BLaER1 treated with 17β-estradiol and CSF1 and Interleukin-3, amounts not matched to agents 10 nM and 100 nM (cell line): ENCODE measurements around the gene COX7B.
"Not testable (repeated sequence)": the region's sequence is repeated elsewhere in the genome, so short reads cannot be mapped to it uniquely, and the experiment has no call there.

Experiments
- H3K27ac ChIP-seq, 11 experiments: shearing (Covaris generic); formaldehyde crosslinking; 2 replicates each; pipeline ENCODE4 v1.8.1; 2022
- H3K27me3 ChIP-seq, 11 experiments: shearing (Covaris generic); formaldehyde crosslinking; 2 replicates each; pipeline ENCODE4 v1.8.1; 2022
- H3K36me3 ChIP-seq, 11 experiments: shearing (Covaris generic); formaldehyde crosslinking; 2 replicates each; pipeline ENCODE4 v1.8.1; 2022
- H3K4me1 ChIP-seq, 10 experiments: shearing (Covaris generic); formaldehyde crosslinking; 2 replicates each; pipeline ENCODE4 v1.8.1; 2022
- H3K4me2 ChIP-seq, 11 experiments: shearing (Covaris generic); formaldehyde crosslinking; 2 replicates each; pipeline ENCODE4 v1.8.1; 2022
- H3K4me3 ChIP-seq, 10 experiments: shearing (Covaris generic); formaldehyde crosslinking; 2 replicates each; pipeline ENCODE4 v1.8.1; 2022
- H3K9ac ChIP-seq, 11 experiments: shearing (Covaris generic); formaldehyde crosslinking; 2 replicates each; pipeline ENCODE4 v1.8.1; 2022
- H3K9me3 ChIP-seq, 11 experiments: shearing (Covaris generic); formaldehyde crosslinking; replicated peaks in 1 of 11; 2 replicates each; pipeline ENCODE4 v1.8.1; 2022
- H4K20me1 ChIP-seq, 11 experiments: shearing (Covaris generic); formaldehyde crosslinking; 2 replicates each; pipeline ENCODE4 v1.8.1; 2022
- Cebpa-rat ChIP-seq, 11 experiments: shearing (Covaris generic); IDR thresholded peaks; 2 replicates each; pipeline ENCODE4 v1.8.1; 2022

COX7B gene

DNA sequence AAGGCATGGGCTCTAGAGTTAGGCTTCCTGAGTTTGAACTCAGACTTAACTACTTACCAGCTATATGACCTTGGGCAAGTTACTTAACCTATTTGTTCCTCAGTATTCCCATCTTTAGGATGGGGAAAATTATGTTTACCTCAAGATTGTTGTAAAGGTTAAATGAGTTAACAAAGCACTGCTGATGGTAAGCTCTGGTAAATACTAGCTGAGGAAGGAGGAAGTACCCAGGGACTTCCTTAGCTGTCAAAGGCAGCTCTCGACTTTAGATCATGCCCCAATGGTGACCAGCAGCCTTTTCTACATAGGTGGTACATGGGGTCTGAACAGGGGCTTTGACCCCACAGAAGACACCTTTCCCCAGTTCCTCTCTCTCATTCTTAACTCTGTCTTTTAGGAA is 31.3 kb downstream of the COX7B start:
- Histone ChIP-seq H4K20me1 (peaks cover 0 to 6% (median 0%) of the 10 kb centered on the region in 11 experiments; a peak in 2 of 22 replicates), H3K9ac (no peak overlapping the region), H3K9me3 (peaks cover 6 to 26% (median 16%) of the 10 kb centered on the region in 11 experiments; a peak in 16 of 22 replicates), H3K27ac (no peak overlapping the region), H3K4me3 (no peak overlapping the region), H3K4me2 (no peak overlapping the region), H3K27me3 (peaks cover 19 to 60% (median 43%) of the 10 kb centered on the region in 11 experiments; a peak in 21 of 22 replicates), H3K36me3 (0 out of 22 replicates have a peak, but pooled peaks cover 0 to 6% (median 0%) of the 10 kb centered on the region in 11 experiments), H3K4me1 (peaks cover 0 to 13% (median 0%) of the 10 kb centered on the region in 10 experiments; a peak in 4 of 20 replicates)
- TF ChIP-seq Cebpa-rat (IDR thresholded peaks at IDR 0.05) = no peak

DNA sequence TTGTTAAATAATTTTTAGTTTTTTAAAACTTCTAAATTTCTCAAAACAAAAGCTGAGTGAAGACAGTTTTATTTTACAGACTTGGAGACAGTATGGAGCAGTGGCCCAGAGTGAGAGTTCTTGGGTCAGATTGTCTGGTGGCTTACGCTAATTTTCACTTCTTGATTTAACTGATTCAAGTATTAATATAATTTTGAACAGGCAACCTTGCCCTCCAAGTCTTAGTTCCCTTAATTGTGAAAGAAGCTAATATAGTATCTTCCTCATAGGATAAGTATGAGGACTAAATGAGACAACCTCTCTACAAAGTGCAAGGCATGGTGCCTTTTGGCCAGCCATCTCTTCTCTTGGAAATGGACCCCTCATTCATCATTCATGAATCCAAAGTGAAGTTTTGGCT is 36.6 kb downstream of the COX7B start:
- Histone ChIP-seq H3K9me3 (peaks cover 0 to 16% (median 8%) of the 10 kb centered on the region in 11 experiments; a peak in 13 of 22 replicates), H3K9ac (no peak overlapping the region), H3K4me1 (peaks cover 0 to 12% (median 0%) of the 10 kb centered on the region in 10 experiments; a peak in 1 of 20 replicates), H3K36me3 (no peaks in the 10 kb centered on the region), H3K27ac (no peak overlapping the region), H4K20me1 (0 out of 22 replicates have a peak, but pooled peaks cover 0 to 6% (median 0%) of the 10 kb centered on the region in 11 experiments), H3K4me2 (no peak overlapping the region), H3K4me3 (no peak overlapping the region), H3K27me3 (peaks cover 14 to 57% (median 35%) of the 10 kb centered on the region in 11 experiments; a peak in 19 of 22 replicates)
- no peak for TF ChIP-seq Cebpa-rat (IDR thresholded peaks at IDR 0.05)

DNA sequence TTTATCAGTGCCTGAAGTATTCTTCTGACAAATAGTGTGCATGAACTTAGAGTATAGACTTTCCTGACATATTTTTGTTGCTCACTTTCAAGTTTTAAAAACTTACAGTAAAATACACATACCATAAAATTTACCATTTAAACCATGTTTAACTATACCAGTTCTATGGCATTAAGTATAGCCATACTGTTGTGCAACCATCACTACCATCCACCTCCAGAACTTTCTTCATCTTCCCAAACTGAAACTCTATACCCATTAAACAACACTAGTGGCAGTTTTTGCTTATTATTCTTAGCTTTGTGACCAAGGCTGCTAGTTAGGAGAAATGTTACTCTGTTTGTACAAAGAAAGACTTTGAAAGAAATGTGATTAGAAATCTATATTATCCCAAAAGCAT is 37.0 kb downstream of the COX7B start:
- H4K20me1 ChIP-seq = 0 out of 22 replicates have a peak, but pooled peaks cover 0 to 6% (median 0%) of the 10 kb centered on the region in 11 experiments
- H3K27ac ChIP-seq = no peak overlapping the region
- no peak overlapping the region for H3K9ac ChIP-seq
- H3K4me3 ChIP-seq = no peak overlapping the region
- H3K4me1 ChIP-seq = peaks cover 0 to 12% (median 0%) of the 10 kb centered on the region in 10 experiments; a peak in 1 of 20 replicates
- no peak overlapping the region for H3K4me2 ChIP-seq
- TF ChIP-seq Cebpa-rat (IDR thresholded peaks at IDR 0.05) = no peak
- H3K27me3 ChIP-seq = peaks cover 14 to 58% (median 36%) of the 10 kb centered on the region in 11 experiments; a peak in 19 of 22 replicates
- H3K36me3 ChIP-seq = no peaks in the 10 kb centered on the region
- peaks cover 0 to 13% (median 8%) of the 10 kb centered on the region in 11 experiments; a peak in 13 of 22 replicates for H3K9me3 ChIP-seq

DNA sequence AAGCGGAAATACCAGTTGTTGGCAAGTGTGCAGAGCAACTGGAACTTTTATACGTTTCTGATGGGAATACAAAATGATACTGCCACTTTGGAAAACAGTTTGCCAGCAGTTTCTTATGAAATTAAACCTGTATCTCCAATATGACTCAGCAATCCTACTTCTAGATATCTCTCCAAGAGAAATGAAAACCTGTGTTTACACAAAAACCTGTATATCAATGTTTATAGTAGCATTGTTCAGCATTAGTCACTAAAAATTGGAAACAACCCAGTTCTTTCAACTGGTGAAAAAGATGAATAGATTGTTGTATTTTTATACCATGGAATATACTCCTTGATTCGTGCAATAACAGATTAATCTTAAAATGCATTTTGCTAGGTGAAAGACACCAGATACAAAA is 38.0 kb downstream of the COX7B start:
- no peak for TF ChIP-seq Cebpa-rat (IDR thresholded peaks at IDR 0.05)
- Histone ChIP-seq H3K27me3 (peaks cover 14 to 68% (median 43%) of the 10 kb centered on the region in 11 experiments; a peak in 20 of 22 replicates), H3K36me3 (no peaks in the 10 kb centered on the region), H3K4me2 (no peak overlapping the region), H3K4me1 (peaks cover 0 to 16% (median under 1%) of the 10 kb centered on the region in 10 experiments; a peak in 8 of 20 replicates), H4K20me1 (0 out of 22 replicates have a peak, but pooled peaks cover 0 to 6% (median 0%) of the 10 kb centered on the region in 11 experiments), H3K27ac (no peak overlapping the region), H3K4me3 (no peak overlapping the region), H3K9me3 (peaks cover 0 to 11% (median 8%) of the 10 kb centered on the region in 11 experiments; a peak in 13 of 22 replicates), H3K9ac (no peak overlapping the region)

DNA sequence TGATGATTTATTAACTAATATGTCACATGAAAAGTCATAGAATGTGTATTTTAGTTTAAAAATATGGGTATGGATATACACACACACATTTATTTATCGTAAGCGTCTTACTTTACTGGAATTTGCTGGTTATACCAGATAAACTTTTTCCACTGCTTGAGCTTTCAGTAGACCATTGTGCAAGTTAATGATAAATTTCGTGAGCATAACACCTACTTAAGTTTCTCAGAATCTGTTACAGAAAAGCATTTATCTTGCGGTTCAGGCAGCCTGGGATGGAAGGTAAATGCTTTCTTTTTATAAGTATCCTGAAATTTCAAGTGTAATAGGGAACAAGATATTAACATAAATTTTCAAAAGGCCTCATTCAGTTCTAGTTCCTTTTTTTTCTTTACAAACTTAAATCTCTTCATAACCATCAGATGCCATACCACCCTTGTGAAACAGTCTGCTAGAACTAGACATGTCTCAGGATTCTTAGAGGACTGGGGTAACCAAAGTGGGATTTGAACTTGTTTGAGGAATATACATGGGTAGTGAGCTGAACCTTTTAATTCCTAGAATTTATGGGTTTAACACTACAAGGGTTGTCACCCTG is 38.9 kb downstream of the COX7B start:
- Histone ChIP-seq H3K9me3 (peaks cover 0 to 2% (median under 1%) of the 10 kb centered on the region in 11 experiments; a peak in 9 of 22 replicates), H3K9ac (no peak overlapping the region), H4K20me1 (0 out of 22 replicates have a peak, but pooled peaks cover 0 to 6% (median 0%) of the 10 kb centered on the region in 11 experiments), H3K4me1 (peaks cover 3 to 25% (median 8%) of the 10 kb centered on the region in 10 experiments; a peak in 14 of 20 replicates), H3K4me3 (no peak overlapping the region), H3K27ac (no peak overlapping the region), H3K36me3 (no peaks in the 10 kb centered on the region), H3K4me2 (no peak overlapping the region; a peak in 1 of 22 replicates), H3K27me3 (peaks cover 14 to 75% (median 51%) of the 10 kb centered on the region in 11 experiments; a peak in 20 of 22 replicates)
- no peak for TF ChIP-seq Cebpa-rat (IDR thresholded peaks at IDR 0.05)

DNA sequence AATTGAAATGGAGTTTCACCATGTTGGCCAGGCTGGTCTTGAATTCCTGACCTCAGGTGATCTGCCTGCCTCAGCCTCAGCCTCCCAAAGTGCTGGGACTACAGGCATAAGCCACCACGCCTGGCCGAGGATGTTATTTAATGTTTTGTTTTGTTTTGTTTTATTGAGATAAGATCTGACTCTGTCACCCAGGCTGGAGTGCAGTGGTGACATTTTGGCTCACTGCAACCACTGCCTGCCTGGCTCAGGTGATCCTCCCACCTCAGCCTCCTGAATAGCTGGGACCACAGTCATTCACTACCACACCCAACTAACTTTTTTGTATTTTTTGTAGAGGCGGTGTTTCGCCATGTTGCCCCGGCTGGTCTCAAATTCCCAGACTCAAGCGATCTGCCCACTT is 45.8 kb downstream of the COX7B start:
- peaks cover 3 to 21% (median 8%) of the 10 kb centered on the region in 10 experiments; a peak in 14 of 20 replicates for H3K4me1 ChIP-seq
- peaks cover 3 to 48% (median 34%) of the 10 kb centered on the region in 11 experiments; a peak in 20 of 22 replicates for H3K27me3 ChIP-seq
- H3K9me3 ChIP-seq, H3K9ac ChIP-seq, H4K20me1 ChIP-seq, H3K27ac ChIP-seq, H3K4me2 ChIP-seq, H3K4me3 ChIP-seq, H3K36me3 ChIP-seq: not testable (repeated sequence)

DNA sequence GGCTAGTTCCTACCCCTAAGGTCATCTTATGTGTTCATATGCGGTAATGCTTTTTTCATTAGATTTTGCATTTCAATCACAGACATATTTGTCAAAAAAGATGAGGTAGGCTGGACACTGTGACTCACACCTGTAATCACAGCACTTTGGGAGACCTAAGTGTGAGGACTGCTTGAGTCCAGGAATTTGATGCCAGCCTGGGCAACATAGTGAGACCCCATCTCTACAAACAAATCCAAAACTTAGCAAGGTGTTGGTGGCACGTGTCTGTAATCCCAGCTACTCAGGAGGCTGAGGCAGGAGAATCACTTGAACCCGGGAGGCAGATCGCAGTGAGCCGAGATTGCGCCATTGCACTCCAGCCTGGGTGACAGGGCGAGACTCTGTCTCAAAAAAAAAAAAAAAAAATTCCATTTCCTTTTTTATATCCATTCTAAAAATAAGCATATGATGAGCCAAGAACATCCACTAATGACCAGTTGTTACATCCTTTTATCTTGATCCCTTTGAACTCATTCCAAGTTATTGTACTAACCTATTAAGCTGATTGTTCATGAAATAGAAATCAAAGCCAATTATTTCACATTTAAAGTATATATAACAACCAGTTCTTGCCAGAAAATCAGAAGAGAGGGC is 46.8 kb downstream of the COX7B start:
- TF ChIP-seq Cebpa-rat (IDR thresholded peaks at IDR 0.05) = no peak
- Histone ChIP-seq H3K4me2 (no peak overlapping the region), H3K36me3 (no peaks in the 10 kb centered on the region), H3K4me3 (no peak overlapping the region), H4K20me1 (no peaks in the 10 kb centered on the region), H3K27me3 (peaks cover 0 to 48% (median 36%) of the 10 kb centered on the region in 11 experiments; a peak in 20 of 22 replicates), H3K9ac (no peak overlapping the region), H3K27ac (no peak overlapping the region; a peak in 1 of 22 replicates), H3K9me3 (peaks cover 0 to 5% (median 0%) of the 10 kb centered on the region in 11 experiments; a peak in 1 of 22 replicates), H3K4me1 (peaks cover 3 to 21% (median 8%) of the 10 kb centered on the region in 10 experiments; a peak in 14 of 20 replicates)

DNA sequence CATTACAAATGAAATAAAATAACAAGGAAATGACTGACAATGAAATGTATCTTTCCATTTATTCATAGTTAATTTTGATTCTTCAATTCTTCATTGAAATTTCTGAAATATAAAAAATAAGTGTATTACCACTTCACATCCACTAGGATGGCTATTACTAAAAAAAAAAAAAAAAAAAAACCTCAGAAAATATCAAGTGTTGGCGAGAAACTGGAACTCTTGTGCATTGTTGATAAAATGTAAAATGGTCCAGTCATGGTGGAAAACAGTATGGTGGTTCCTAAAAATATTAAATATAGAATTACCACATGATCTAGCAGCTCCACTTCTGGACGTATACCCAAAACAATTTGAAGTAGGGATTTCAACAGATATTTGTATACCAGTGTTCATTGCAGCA is 47.3 kb downstream of the COX7B start:
- H3K9me3 ChIP-seq = peaks cover 0 to 5% (median 0%) of the 10 kb centered on the region in 11 experiments; a peak in 1 of 22 replicates
- H3K4me3 ChIP-seq = no peak overlapping the region
- no peak for TF ChIP-seq Cebpa-rat (IDR thresholded peaks at IDR 0.05)
- no peaks in the 10 kb centered on the region for H3K36me3 ChIP-seq
- H4K20me1 ChIP-seq = no peaks in the 10 kb centered on the region
- H3K27ac ChIP-seq = no peak overlapping the region
- H3K4me1 ChIP-seq = peaks cover 3 to 21% (median 8%) of the 10 kb centered on the region in 10 experiments; a peak in 14 of 20 replicates
- no peak overlapping the region for H3K4me2 ChIP-seq
- H3K9ac ChIP-seq = no peak overlapping the region
- peaks cover 0 to 48% (median 35%) of the 10 kb centered on the region in 11 experiments; a peak in 20 of 22 replicates for H3K27me3 ChIP-seq

DNA sequence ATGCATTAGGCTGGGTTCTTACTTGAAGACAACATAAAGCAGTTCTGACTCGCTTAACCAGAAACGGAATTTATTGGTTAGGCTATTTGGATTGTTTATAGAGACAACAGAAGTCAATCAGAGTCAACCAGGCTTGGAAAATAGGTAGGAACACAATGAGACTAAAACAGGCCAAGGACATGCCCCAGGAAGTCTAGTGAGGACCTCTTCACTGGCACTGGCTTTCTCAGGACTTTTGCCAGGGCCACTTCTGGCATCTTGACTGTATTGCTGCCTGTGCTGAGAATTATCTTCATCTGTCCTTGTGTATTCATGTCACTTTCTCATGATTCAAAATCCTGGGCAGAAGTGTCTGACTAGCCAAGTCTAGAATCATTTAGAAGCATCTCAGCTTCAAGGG is 50.6 kb downstream of the COX7B start:
- no peak overlapping the region for H3K4me3 ChIP-seq

More for the DNA sequence above, 50.6 kb downstream of the COX7B start:
- no peak overlapping the region for H3K27ac ChIP-seq
- H4K20me1 ChIP-seq = peaks cover 0 to 10% (median 0%) of the 10 kb centered on the region in 11 experiments; a peak in 3 of 22 replicates
- no peak overlapping the region for H3K9ac ChIP-seq
- no peak for TF ChIP-seq Cebpa-rat (IDR thresholded peaks at IDR 0.05)
- peaks cover 0 to 18% (median 0%) of the 10 kb centered on the region in 10 experiments; a peak in 5 of 20 replicates for H3K4me1 ChIP-seq
- peaks cover 0 to 5% (median 0%) of the 10 kb centered on the region in 11 experiments; a peak in 1 of 22 replicates for H3K9me3 ChIP-seq
- H3K27me3 ChIP-seq = peaks cover 10 to 62% (median 47%) of the 10 kb centered on the region in 11 experiments; a peak in 18 of 22 replicates
- H3K4me2 ChIP-seq = no peak overlapping the region
- H3K36me3 ChIP-seq = no peaks in the 10 kb centered on the region
